Endodermal cell (in vitro differentiated cells): ENCODE results near the gene PRKCA. TPM values are rescaled to one million over a fixed set of nuclear protein-coding genes. Genes with fewer than 3 reads are reported as not detected.
A peak's percentile ranks its signal among the peaks of the same experiment; 100 is the strongest.

ENCODE experiments used
- DNase-seq: peaks from one replicate; pipeline ENCODE4 v3.0.0-alpha.2; 2017
- H3K27ac ChIP-seq: 2 replicates; pipeline ENCODE4 v1.5.1; 2013; ENCODE audit warnings: mild to moderate bottlenecking, low read depth, low read length, moderate library complexity
- H3K27me3 ChIP-seq: 2 replicates; pipeline ENCODE4 v1.6.1; 2013; ENCODE audit warnings: mild to moderate bottlenecking, low read length, moderate library complexity; ENCODE audit not compliant: insufficient read depth, control insufficient read depth, poor library complexity, severe bottlenecking
- H3K36me3 ChIP-seq: 2 replicates; pipeline ENCODE4 v1.7.0; 2013; ENCODE audit warnings: mild to moderate bottlenecking, low read length, moderate library complexity; ENCODE audit not compliant: control insufficient read depth, insufficient read depth
- H3K4me1 ChIP-seq: one replicate; pipeline ENCODE4 v1.7.0; 2013; ENCODE audit warnings: low read length; ENCODE audit not compliant: control insufficient read depth, insufficient read depth
- H3K4me3 ChIP-seq: 2 replicates; pipeline ENCODE4 v1.5.1; 2013; ENCODE audit warnings: mild to moderate bottlenecking, low read length, moderate library complexity
- H3K9ac ChIP-seq: 2 replicates; pipeline ENCODE4 v1.6.1; 2013; ENCODE audit warnings: mild to moderate bottlenecking, low read length, moderate library complexity; ENCODE audit not compliant: poor library complexity, severe bottlenecking; ENCODE audit errors: extremely low read depth
- H3K9me3 ChIP-seq: 2 replicates; pipeline ENCODE4 v1.6.1; 2013; ENCODE audit warnings: mild to moderate bottlenecking, low read length, moderate library complexity; ENCODE audit not compliant: control insufficient read depth
- H3K27ac Mint-ChIP-seq: 2 replicates; pipeline ENCODE4 v1.8.0; 2020; ENCODE audit warnings: mixed read lengths
- H3K27me3 Mint-ChIP-seq: 2 replicates; pipeline ENCODE4 v1.8.0; 2021; ENCODE audit warnings: mild to moderate bottlenecking, mixed read lengths; ENCODE audit not compliant: insufficient read depth
- H3K36me3 Mint-ChIP-seq: 2 replicates; pipeline ENCODE4 v1.8.0; 2020; ENCODE audit warnings: low read depth, mixed read lengths
- H3K4me1 Mint-ChIP-seq: 2 replicates; pipeline ENCODE4 v1.8.0; 2020; ENCODE audit warnings: mixed read lengths
- H3K4me3 Mint-ChIP-seq: 2 replicates; pipeline ENCODE4 v1.8.0; 2020; ENCODE audit warnings: mild to moderate bottlenecking, moderate library complexity, mixed read lengths
- H3K9me3 Mint-ChIP-seq: 2 replicates; pipeline ENCODE4 v1.8.0; 2020; ENCODE audit warnings: mild to moderate bottlenecking, mixed read lengths
- WGBS, 2 experiments: methylation state at CpG; one replicate each; pipeline versions ENCODE4 v1.1.5 to v1.1.7; 2013; ENCODE audit warnings: missing lambda C conversion rate in 2 of 2, mixed read lengths in 1 of 2; ENCODE audit not compliant: insufficient coverage in 1 of 2, insufficient read length in 1 of 2; 5-methylcytosine and 5-hydroxymethylcytosine counted together
- total RNA-seq, 2 donors: library from RNA; stranded (reverse); fragmentation: NEBNext Ultra II Directional in 1 of 2; extraction: Animal tissue kit (Norgen Biotek cat#: 25700) in 1 of 2; gene quantifications; 2 replicates in 1 of 2; 3 replicates in 1 of 2; pipeline ENCODE4 v1.2.1, GENCODE V29; 2021
- TF ChIP-seq, protein P1 (sequence below): fragments of 200-600 bp; sonication (generic); conservative IDR thresholded peaks from 2 replicates; pipeline ENCODE4 v1.5.0; 2021; ENCODE audit warnings: antibody characterized with exemption, mild to moderate bottlenecking

Gene PRKCA
- total RNA-seq, 2 donors from 2014 or later, result 8.7 to 14.6 TPM

DNA sequence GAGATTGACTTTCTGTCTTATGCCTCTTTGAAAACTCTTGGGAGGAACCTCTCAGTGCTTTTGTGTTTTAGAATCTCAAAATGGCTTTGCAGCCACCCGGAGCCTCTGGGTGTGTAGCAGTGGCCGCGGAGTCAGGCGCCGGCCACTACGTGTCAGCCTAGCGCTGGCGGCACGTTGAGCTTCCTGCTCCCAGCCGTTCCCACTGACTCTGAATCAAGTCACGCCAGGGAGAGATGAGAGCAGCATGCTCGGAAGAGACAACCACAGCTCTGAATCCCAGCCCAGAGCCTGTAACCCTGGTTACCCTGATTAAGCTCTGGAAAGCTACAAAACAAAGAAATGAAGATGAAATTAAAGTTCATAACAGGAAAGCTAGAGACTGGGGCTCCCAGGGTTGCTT lies 435.1 kb downstream of the PRKCA start:
- no peaks in the 10 kb centered on the region for H3K27me3 Mint-ChIP-seq
- H3K4me1 ChIP-seq, result peaks cover 5% of the 10 kb centered on the region
- H3K36me3 Mint-ChIP-seq, result peaks cover 2% of the 10 kb centered on the region
- no peak overlapping the region for H3K9ac ChIP-seq
- WGBS, 2 experiments, result 67 to 77% methylated on average over 12 of the region's 12 CpGs
- no peaks in the 10 kb centered on the region for H3K36me3 ChIP-seq
- no peak overlapping the region for H3K4me3 Mint-ChIP-seq
- no peaks in the 10 kb centered on the region for H3K9me3 ChIP-seq
- peaks cover 50% of the 10 kb centered on the region for H3K4me1 Mint-ChIP-seq
- TF ChIP-seq, protein P1, sequence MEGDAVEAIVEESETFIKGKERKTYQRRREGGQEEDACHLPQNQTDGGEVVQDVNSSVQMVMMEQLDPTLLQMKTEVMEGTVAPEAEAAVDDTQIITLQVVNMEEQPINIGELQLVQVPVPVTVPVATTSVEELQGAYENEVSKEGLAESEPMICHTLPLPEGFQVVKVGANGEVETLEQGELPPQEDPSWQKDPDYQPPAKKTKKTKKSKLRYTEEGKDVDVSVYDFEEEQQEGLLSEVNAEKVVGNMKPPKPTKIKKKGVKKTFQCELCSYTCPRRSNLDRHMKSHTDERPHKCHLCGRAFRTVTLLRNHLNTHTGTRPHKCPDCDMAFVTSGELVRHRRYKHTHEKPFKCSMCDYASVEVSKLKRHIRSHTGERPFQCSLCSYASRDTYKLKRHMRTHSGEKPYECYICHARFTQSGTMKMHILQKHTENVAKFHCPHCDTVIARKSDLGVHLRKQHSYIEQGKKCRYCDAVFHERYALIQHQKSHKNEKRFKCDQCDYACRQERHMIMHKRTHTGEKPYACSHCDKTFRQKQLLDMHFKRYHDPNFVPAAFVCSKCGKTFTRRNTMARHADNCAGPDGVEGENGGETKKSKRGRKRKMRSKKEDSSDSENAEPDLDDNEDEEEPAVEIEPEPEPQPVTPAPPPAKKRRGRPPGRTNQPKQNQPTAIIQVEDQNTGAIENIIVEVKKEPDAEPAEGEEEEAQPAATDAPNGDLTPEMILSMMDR, result peak; percentile 72
- peak; percentile 90 for DNase-seq
- no peaks in the 10 kb centered on the region for H3K27me3 ChIP-seq
- H3K27ac Mint-ChIP-seq, result no peak overlapping the region
- no peak overlapping the region for H3K27ac ChIP-seq
- H3K4me3 ChIP-seq, result no peak overlapping the region
- no peaks in the 10 kb centered on the region for H3K9me3 Mint-ChIP-seq

DNA sequence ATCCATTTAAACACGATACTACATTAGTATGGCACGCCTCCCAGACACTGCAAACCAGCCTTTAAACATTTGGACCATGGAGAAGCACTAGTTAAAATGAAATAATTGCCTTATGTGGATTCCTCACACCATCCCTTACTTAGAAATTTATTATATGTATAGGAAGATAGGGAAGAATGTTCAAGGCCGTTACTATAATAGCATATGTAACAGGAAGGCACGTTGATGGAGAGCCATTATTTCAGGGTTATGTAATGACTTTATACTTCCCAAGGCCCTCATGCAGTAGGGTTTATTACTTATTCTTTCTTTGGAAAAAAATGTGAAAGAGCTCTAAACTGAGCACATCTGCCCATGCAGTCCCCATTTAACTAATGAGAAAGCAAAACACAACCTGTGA lies 435.9 kb downstream of the PRKCA start:
- Histone ChIP-seq H3K36me3 (no peaks in the 10 kb centered on the region), H3K27me3 (no peaks in the 10 kb centered on the region), H3K9me3 (no peaks in the 10 kb centered on the region), H3K4me3 (no peak overlapping the region), H3K9ac (no peak overlapping the region), H3K4me1 (peaks cover 5% of the 10 kb centered on the region), H3K27ac (no peak overlapping the region)
- TF ChIP-seq, protein P1, result no peak
- WGBS, 2 experiments, result 98% methylated on average over 4 of the region's 4 CpGs; no CpG with 5 or more reads in 1 of the 2 experiments
- Mint-ChIP-seq H3K27ac (no peak overlapping the region), H3K36me3 (peaks cover 2% of the 10 kb centered on the region), H3K4me1 (peaks cover 48% of the 10 kb centered on the region), H3K9me3 (no peaks in the 10 kb centered on the region), H3K27me3 (no peaks in the 10 kb centered on the region), H3K4me3 (no peak overlapping the region)
- DNase-seq, result no peak

DNA sequence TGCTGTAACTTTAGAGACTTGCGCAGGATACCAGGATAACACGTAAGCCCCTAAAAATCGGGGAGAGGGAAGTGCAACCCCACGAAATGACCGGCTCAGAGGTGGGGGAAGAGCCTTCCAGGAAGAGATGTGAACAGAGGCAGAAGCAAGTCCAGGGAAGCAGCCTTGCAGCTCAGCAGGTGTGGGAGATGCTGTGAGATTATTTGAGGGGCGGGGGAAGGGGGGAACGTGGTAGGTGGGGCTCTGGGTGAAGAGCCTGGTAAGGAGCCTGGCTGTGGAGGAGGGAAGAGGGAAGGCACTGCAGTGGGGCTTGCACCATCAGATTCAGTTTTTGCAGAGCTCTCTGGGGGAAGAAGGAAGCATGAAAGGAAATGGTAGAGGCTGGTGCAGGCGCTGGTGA lies 437.1 kb downstream of the PRKCA start:
- no peaks in the 10 kb centered on the region for H3K27me3 Mint-ChIP-seq
- Histone ChIP-seq H3K27me3 (no peaks in the 10 kb centered on the region), H3K36me3 (no peaks in the 10 kb centered on the region), H3K9me3 (no peaks in the 10 kb centered on the region), H3K4me3 (no peak overlapping the region), H3K4me1 (peaks cover 5% of the 10 kb centered on the region), H3K27ac (no peak overlapping the region), H3K9ac (no peak overlapping the region)
- no peaks in the 10 kb centered on the region for H3K9me3 Mint-ChIP-seq
- H3K36me3 Mint-ChIP-seq, result peaks cover 2% of the 10 kb centered on the region
- H3K4me3 Mint-ChIP-seq, result no peak overlapping the region
- WGBS, 2 experiments, result 75 to 85% methylated on average over 7 to 8 of the region's 8 CpGs
- peak; percentile 78 for DNase-seq
- H3K27ac Mint-ChIP-seq, result no peak overlapping the region
- peaks cover 39% of the 10 kb centered on the region for H3K4me1 Mint-ChIP-seq
- TF ChIP-seq, protein P1, result no peak
